T1000 (cell line): Measurements from ENCODE around the gene PLSCR2.
"Not testable (repeated sequence)": the region's sequence is repeated elsewhere in the genome, so short reads cannot be mapped to it uniquely, and the experiment has no call there.

Experiments used
- DNase-seq: peaks from one replicate; lab custom pipeline; 2025; ENCODE audit warnings: mixed read lengths; lab: John Stamatoyannopoulos, UW

Gene PLSCR2

GRCh38 chr3:146485297-146485696 is 15.9 kb upstream of the PLSCR2 start:
- no peak for DNase-seq

- DNase-seq = no peak
Measured at GRCh38 chr3:146476094-146476740, 6.9 kb upstream of the PLSCR2 start.

- DNase-seq = not testable (repeated sequence)
Measured at GRCh38 chr3:146474976-146475375, 5.6 kb upstream of the PLSCR2 start.

GRCh38 chr3:146473726-146474125 is 4.4 kb upstream of the PLSCR2 start:
- no peak for DNase-seq

- no peak for DNase-seq
Measured at GRCh38 chr3:146472611-146473010, 3.2 kb upstream of the PLSCR2 start.

- DNase-seq = no peak
Measured at GRCh38 chr3:146471012-146471411, 1.7 kb upstream of the PLSCR2 start.

GRCh38 chr3:146470425-146470990 is 1.1 kb upstream of the PLSCR2 start:
- DNase-seq = no peak

- no peak for DNase-seq
Measured at GRCh38 chr3:146468671-146469149, 651 bp downstream of the PLSCR2 start.

- DNase-seq = no peak
Measured at GRCh38 chr3:146468234-146468633, 1.1 kb downstream of the PLSCR2 start.

GRCh38 chr3:146466604-146467003 is 2.8 kb downstream of the PLSCR2 start:
- DNase-seq = no peak

- DNase-seq = no peak
Measured at GRCh38 chr3:146465693-146466465, 3.5 kb downstream of the PLSCR2 start.

- DNase-seq = no peak
Measured at GRCh38 chr3:146464783-146465182, 4.6 kb downstream of the PLSCR2 start.

GRCh38 chr3:146464005-146464595 is 5.3 kb downstream of the PLSCR2 start:
- no peak for DNase-seq

- DNase-seq = no peak
Measured at GRCh38 chr3:146454796-146455195, 14.6 kb downstream of the PLSCR2 start.

- DNase-seq = no peak
Measured at GRCh38 chr3:146449613-146450012, 19.7 kb downstream of the PLSCR2 start.

- no peak for DNase-seq
Measured at GRCh38 chr3:146449076-146449475, 20.3 kb downstream of the PLSCR2 start.

- DNase-seq = no peak
Measured at GRCh38 chr3:146446026-146446425, 23.3 kb downstream of the PLSCR2 start.

- DNase-seq = not testable (repeated sequence)
Measured at GRCh38 chr3:146440310-146440709, 29.1 kb downstream of the PLSCR2 start.

- DNase-seq = no peak
Measured at GRCh38 chr3:146432066-146432465, 37.3 kb downstream of the PLSCR2 start.

- no peak for DNase-seq
Measured at GRCh38 chr3:146431240-146431639, 38.1 kb downstream of the PLSCR2 start.

- no peak for DNase-seq
Measured at GRCh38 chr3:146425341-146425740, 44.0 kb downstream of the PLSCR2 start.
